Kasumi-1 (cell line): ENCODE results near the gene SLFN13.
"Not testable (repeated sequence)": the region's sequence is repeated elsewhere in the genome, so short reads cannot be mapped to it uniquely, and the experiment has no call there.

Experiments
- DNase-seq, 2 experiments: peaks; one replicate each; lab custom pipeline; 2025; lab: John Stamatoyannopoulos, UW

The SLFN13 gene

GRCh38 chr17:35433075-35433894 lies 15.3 kb downstream of the SLFN13 start:
- peak; percentile 45 to 63 for DNase-seq

DNA sequence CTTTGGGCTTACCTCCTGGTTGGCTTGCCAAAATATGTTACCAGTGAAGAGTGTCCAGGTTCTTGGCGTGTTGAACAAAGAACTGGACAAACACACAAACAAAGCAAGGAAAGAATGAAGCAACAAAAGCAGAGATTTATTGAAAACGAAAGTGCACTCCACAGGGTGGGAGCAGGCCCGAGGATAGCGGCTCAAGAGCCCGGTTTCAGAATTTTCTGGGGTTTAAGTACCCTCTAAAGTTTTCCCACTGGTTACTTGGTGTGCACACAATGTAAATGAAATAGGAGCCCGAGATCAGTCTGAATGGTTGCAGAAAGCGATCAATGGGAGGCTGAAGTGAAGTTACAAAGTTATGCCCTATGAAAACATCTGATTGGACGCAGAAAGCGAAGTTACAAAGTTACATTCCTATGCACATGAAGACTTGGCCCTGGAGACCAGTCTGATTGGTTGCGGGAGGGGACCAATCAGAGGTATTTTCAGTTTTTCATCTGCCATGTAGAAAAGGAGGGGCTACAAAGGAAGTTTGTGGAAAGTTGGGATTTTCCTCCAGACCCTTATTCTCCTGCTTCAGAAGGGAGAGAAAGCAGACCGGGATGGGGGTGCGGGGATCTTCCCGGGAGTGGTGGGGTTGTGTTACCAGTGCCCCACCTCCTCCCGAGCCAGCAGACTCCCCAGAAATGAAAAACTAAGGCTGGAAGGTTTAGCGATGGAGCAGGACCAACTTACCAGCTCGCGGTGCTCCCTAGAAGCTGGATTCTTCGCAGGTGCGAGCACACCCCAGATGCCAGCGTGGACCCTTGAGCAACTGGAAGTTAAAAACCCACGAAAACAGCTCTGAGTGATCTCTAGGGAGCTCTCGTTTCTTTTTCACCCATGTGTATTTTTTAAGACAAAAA lies 16.1 kb downstream of the SLFN13 start, which contains the start of gene SLFN12:
Gene SLFN12, minus strand, starts transcription at position 325 of the 899 bp plus-strand sequence. CDS start 9,472 bp downstream, outside the sequence.
- no peak for DNase-seq

GRCh38 chr17:35429702-35430101 lies 18.9 kb downstream of the SLFN13 start:
- DNase-seq: no peak

DNA sequence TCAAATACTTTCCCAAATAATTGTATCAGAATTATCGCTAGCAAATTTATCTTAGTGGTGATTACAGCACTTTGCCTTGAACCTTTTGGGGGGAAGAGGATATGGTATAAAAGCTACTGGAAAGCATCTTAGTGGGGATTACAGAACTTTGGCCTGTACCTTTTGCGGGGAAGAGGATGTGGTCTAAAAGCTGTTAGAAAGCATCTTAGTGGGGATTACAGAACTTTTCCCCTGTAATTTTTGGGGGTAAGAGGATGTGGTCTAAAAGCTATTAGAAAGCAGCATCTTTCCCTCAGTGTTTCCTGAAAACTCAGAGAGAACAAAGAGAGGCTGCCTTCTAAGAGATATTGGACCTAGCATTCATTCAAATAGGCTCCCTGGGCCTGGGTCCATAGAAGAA lies 20.3 kb downstream of the SLFN13 start:
- DNase-seq: no peak

DNA sequence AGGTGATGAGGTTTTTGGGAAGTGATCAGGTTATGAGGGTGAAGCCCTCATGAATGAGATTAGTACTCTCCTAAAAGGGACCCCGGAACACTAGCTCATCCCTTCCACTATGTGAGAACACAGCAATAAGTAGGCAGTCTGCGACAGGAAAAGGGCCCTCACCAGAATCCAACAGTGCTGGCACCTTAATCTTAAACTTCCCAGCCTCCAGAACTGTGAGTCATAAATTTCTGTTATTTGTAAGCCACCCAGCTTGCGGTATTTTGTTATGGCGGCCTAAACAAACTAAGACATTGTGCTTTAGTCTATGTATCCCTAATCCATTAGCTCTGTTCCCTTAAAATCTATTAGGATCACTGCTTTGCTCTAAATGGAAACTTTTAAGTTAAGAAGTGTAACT lies 24.8 kb downstream of the SLFN13 start:
- DNase-seq: no peak

GRCh38 chr17:35421069-35421468 lies 27.5 kb downstream of the SLFN13 start:
- DNase-seq: not testable (repeated sequence)

DNA sequence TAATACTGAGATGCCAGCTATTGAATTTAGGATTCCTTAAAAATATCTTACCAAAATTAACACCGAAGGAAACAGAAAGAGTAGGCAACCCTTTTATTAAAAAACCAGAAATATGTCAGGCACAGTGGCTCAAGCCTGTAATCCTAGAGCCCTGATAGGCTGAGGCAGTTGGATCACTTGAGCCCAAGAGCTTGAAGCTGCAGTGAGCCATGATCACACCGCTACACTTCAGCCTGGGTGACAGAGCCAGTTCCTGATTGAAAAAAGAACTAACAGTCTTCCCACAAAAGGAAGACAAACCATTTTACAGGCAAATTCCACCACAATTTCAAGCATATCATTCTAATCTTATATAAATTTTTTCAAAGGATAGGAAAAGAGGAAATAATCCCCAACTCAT lies 31.9 kb downstream of the SLFN13 start:
- no peak for DNase-seq

GRCh38 chr17:35414707-35415106 lies 33.9 kb downstream of the SLFN13 start:
- DNase-seq: not testable (repeated sequence)

DNA sequence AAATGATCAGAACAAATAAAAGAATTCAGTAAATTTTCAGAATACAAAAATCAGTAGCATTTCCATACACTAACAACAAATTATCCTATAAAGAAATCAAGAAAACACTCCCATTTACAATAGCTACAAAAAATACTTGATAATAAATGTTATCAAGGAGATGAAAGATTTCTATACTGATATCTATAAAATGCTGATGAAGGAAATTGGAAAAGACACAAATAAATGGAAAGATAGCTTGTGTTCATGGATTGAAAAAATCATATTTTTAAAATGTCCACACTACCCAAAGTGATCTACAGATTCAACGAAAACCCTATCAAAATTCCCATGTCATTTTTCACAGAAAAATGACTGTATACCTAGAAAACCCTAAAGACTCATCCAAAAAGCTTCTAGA lies 34.3 kb downstream of the SLFN13 start:
- DNase-seq: no peak

- no peak for DNase-seq
Observed at GRCh38 chr17:35407531-35407930, 41.0 kb downstream of the SLFN13 start.

DNA sequence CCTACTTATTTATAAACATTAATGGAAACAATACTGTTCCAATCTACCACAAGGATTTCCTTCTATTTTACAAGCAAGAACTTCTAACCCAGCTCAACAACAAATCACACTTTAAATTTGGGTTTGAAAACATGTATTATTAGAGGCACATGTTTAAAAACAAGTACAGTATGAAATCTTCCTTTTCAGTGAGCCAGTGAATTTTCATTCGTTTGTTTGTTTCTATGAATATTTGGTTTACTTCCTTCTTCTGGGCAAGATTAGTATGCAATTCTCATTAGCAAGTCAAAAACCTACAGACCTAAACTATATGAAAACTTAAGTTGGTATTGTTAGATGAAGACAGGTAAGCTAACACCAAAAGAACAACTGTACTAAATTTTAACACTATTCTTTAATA lies 42.0 kb downstream of the SLFN13 start:
- no peak for DNase-seq

- DNase-seq: no peak
Observed at GRCh38 chr17:35404360-35404759, 44.2 kb downstream of the SLFN13 start.

- not testable (repeated sequence) for DNase-seq
Observed at GRCh38 chr17:35393783-35394182, 54.8 kb downstream of the SLFN13 start.

DNA sequence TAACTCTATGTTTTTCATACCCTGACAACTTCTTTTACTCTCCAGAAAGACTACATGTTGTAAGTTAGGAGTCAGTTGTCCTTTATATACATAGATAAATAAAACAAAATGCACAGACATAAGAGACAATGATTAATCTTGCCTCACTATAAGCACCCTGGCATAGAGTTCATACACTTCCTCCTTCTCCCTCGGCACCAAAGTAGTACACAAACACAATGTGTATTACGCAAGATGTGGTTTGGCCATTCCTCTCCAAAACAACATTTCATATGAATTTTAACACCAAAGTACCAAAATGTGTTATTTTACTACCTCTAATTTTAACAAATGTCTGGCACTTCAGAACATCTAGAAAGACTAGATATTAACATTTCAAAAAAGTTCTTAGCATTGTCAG lies 57.9 kb downstream of the SLFN13 start:
- DNase-seq: peak; percentile 11 to 35

GRCh38 chr17:35390156-35390555 lies 58.4 kb downstream of the SLFN13 start:
- DNase-seq: no peak

DNA sequence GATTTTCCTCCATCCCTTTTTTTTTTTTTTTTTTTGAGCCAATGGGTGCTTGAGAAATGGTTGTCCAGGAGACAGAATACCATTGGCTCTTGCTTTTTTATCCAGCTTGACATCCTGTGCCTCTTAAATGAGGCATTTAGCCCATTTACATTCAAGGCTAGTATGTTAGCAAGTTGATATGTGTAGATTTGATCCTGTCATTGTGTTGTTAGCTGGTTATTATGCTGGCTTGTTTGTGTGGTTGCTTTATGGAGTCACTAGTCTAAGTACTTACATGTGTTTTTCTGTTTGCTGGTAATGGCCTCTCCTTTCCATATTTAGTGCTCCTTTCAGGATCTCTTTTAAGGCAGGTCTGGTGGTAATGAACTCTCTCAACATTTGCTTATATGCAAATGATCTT lies 61.1 kb downstream of the SLFN13 start:
- DNase-seq: no peak
